NCI-H2171 (cell line): ENCODE measurements around the gene INIP.
"Not testable (repeated sequence)": the region's sequence is repeated elsewhere in the genome, so short reads cannot be mapped to it uniquely, and the experiment has no call there.

Experiments
- DNase-seq: peaks from one replicate; lab custom pipeline; 2025; lab: John Stamatoyannopoulos, UW

Gene INIP

DNA sequence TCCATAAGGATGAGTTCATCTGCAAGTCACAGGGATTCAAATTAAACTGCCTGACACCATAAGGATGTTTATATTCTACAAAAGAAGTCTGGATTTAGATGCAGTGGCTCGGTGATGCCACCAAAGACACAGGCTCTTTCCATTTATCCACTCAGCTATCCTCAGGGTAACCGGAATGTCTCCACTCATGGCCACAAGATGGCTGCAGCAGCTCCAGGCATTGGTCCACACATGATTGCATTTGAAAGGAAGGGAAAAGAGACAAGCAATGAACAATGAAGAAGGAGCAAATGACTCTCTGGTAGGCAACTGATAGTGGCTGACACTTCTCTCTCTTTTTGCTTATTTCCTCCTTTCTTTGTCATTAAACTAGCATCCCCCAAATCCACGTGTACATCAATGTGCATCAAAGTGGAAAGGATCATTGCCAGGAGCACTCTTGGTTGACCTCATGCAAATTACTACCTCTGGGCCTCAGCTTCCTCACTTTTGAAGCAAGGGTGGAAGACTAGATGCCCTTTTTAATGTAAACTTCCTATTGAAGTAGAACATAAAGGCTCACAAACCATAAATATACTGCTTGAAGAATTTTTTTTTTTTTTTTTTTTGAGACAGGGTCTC, 25.4 kb upstream of the INIP start:
- no peak for DNase-seq

DNA sequence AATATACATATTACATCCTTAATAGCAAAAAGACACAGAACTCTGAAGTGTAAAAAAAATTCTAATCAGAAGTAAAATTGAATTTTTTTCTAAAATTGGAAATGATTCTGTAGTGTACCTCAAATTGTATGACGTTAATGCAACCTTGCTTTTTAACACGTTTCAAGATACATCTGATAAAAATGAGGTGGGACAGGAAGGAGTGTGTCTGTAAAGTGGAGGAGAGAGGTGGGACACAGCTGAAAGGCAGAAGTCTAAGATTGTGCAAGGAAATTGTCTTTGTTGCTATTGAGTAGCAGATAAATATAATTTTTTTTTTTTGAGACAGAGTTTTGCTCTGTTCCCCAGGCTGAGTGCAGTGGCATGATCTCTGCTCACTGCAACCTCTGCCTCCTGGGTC, 17.0 kb upstream of the INIP start:
- DNase-seq: no peak

DNA sequence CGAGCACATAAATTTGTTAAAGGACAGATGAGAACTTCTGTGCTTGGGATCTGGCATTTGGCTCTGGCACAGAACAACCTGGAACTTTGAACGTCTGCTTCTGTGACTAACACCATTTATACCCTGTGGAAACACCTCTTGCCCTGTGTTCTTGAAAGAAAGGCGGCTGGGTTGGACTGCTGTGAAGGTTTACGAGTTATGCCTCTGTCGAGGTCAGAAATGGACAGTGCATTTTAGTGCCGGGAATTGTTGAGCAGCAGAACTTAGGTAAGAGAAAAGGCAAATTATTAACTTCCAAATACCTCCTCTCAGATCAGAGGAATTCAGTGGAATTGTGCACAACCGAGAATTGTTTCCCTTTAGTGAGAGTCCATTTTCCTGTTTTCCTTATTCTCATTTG, 14.1 kb upstream of the INIP start:
- no peak for DNase-seq

DNA sequence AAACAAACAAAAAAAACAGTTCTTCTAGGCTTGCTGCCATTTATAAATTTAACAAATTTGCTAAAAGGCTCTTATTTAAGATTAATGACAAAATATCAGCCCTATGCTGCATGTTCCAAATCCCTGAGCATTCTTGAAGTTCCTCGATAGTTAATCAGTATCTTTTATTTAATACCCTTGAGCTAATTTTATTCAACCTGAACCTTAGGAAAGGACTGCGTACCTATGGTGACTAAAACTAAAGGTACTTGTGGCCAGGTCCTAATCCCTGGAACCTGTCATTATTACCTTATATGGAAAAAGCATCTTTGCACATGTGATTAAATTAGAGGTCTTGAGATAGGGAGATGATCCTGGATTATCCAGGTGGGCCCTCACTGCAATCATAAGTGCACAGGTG, 10.5 kb upstream of the INIP start:
- no peak for DNase-seq

DNA sequence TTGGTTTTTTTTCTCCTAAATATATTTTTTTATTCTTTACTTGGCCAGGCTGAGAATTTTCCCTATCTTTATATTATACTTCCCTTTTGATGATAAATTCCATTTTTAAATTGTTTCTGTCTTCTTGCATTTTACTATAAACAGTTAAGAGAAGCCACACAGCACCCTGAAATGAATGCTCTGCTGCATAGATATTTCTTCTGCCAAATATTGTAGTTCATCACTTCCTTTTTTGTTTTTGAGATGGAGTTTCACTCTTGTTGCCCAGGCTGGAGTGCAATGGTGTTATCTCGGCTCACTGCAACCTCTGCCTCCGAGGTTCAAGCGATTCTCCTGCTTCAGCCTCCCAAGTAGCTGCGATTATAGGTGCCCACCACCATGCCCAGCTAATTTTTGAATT, 8.5 kb upstream of the INIP start:
- no peak for DNase-seq

DNA sequence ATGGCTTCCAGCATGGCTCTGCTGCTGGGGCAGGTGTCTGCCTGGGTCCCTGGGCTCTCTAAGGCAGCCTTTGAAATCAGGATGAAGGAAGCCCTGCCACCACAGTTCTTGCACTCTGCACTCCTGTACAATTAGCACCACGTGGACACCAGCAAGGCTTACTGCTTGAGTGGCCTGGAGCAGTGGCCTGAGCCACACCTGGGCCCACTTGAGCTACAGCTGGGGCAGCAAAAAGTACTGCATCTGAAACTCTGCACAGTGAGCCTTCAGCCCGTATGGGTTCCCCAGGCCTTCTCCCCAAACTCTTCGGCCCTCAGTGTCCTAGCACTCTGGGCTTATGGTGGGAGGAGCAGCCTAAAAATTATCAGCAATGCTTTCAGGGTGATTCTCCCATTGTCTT, 8.0 kb upstream of the INIP start:
- DNase-seq: no peak

DNA sequence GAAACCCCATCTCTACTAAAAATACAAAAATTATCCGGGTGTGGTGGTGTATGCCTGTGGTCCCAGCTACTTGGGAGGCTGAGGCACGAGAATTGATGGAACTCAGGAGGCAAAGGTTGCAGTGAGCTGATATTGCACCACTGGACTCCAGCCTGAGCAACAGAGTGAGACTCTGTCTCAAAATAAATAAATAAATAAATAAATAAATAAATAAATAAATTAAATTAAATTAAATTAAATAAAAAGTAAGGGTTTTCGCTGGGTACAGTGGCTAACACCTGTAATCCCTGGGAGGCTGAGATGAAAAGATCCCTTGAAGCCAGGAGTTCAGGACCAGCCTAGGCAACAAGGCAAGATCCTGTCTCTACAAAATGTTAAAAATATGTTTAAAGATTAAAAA, 4.8 kb upstream of the INIP start:
- DNase-seq: not testable (repeated sequence)

DNA sequence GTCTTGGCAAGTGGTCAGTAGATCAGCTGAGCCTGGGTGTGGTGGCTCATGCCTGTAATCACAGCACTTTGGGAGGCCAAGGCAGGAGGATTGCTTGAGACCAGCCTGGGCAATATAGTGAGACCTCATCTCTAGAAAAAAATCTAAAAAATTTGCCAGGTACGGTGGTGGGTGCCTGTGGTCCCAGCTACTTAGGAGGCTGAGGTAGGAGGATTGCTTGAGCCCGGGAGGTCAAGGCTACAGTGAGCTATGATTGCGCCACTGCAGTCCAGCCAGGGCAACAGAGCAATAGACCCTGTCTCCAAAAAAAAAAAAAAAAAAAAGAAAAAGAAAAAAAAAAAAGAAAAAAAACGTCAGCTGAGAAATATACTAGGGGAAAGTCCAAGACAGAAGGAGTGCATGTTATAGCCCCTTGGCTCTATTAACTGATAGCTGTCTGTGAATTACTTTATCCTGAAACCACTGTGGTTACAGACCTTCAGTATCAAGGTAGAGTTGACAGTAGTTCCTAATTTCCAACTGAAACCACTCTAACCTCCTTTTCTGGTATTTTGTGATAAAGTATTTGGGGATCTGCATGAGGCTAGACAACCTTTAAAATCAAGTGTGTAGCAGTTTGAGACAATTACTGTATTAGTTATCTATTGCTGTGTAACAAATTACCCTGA, 2.3 kb upstream of the INIP start:
- no peak for DNase-seq

DNA sequence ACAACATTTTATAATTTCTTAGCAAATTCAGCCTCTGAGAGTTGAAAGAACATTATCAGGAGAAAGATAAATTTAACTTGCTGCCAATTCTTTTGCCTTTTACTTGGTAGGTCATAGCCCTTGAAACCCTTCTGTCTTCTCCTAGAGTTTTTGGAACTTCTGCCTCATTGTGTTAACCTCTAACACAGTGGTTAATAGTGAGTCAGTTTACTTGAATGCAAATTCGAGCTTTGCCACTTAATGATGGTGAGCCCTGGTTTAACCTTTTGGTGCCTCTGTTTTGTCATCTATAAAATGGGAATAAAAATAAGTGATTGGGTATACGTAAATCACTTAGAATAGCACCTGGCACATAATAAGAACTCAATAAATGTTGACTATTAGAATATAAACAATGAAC, 1.8 kb upstream of the INIP start:
- no peak for DNase-seq

DNA sequence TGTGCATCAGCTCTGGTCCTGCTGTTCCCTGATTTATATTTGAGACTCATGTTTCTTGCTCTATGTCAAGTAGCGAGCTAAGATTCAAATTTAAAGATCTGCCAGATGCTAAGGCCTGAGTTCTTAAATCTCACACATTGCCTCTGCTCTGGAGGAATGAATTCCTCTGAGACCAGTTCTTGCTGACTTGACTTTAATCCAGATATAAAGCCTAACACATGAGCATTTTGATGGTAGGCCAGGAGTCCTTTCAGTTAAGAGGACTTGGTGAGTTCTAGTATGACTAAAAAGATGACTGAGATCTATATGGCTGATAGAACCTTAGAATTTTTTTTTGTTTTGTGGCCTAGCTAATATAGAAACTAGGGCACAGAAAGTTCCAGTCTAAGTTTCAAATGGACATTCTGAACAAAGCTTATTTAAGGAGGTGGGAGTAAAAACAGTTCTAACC, 1.3 kb upstream of the INIP start:
- no peak for DNase-seq

DNA sequence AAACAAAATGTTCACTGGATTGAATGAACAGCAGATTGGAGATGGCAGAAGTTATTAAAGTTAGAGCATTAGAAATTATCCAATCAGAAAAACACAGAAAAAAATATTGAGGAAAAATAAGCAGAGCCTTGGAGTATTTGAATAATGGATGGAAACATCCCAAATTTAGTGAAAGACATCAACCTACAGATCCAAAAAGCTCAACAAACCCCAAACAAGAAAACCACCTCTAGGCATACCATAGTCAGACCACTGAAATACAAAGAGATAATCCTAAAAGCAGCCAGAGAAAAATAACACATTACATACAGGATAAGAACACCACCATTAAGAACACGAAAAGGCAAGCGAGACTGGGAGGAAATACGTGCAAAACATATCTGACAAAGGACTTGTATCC, 5.2 kb downstream of the INIP start:
- DNase-seq: no peak

DNA sequence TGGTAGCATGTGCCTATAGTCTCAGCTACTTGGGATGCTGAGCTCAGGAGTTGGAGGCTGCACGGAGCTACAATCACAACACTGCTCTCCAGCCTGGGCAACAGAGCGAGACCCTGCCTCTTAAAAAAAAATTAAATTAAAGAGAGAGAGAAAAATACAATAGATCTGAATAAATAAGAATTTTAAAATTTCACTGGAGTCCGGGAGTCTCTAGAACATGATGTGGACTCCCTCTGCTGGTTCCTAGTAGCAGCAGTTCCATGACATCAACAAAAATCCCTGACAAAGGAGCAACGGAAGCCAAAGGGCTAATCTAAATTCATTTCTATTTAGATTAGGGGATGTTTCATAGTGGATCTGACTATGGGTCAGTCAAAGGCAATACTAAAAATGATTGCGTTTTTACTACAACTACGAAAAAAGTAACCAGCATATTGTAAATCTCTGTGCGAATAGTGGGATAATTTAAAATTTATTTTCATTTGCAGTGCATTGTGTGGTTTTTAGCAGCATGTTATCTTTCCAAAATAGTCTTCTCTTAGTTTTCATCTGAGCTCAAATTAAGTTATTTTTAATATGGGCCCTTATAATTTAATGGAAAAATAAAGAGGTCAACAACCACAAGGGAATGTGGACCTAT, 6.7 kb downstream of the INIP start:
- DNase-seq: no peak

DNA sequence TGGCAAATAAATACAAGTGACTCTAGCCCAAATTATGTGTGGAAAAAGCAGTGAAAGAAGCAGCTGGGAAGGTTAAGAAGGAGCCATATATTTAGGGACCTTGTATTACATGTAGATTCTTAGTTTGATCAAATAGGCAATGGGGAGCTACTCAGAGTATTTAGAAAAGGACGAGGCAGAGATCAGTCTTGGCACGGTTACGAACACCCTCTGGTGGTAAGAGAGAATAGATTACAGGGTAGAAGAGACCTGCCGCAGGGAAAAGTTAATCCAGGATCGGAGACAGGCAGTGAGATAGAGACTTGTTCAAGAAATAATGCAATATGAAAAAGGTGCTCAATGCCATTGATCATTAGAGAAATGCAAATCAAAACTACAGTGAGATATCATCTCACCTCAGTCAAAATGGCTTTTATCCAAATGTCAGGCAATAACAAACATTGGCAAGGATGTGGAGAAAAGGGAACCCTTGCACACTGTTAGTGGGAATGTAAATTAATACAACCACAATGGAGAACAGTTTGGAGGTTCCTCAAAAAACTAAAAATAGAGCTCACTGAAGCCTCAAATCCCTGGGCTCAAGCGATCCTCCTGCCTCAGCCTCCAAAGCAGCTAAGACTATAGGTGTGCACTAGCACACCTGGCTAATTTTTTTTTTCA, 12.0 kb downstream of the INIP start:
- no peak for DNase-seq

DNA sequence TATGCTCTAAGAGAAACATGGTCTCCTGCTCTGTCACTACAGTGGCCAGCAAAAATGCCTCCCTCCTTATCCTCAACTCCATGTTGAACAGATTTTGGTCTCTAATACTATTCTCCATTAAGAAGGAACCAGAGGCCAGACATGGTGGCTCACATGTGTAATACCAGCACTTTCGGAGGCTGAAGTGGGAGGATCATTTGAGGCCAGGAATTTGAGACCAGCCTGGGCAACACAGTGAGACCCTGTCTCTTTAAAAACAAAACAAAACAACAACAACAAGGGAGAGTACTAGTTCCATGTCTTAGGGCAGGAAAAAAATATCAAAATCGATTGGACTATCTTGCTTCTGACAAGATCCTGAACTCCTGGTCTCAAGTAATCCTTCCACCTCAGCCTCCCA, 14.6 kb downstream of the INIP start:
- no peak for DNase-seq

DNA sequence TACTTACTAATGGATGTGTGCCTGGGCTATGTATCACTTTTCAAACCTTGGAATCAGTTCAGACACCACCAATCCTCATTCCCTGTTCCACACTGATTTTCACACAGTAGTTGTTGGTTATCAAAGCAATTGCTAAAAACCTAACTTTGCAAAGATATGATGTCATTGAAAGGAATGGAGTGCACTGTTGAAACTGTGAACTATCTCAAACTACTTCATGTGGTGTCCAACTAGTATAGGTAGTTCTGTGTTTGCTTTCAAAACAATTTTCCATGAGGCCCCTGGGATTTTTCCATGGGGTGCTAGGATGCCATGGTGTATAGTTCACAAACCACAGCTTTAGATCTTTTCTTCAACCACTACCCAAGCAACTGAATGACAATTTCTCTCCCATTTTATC, 17.8 kb downstream of the INIP start:
- DNase-seq: no peak

DNA sequence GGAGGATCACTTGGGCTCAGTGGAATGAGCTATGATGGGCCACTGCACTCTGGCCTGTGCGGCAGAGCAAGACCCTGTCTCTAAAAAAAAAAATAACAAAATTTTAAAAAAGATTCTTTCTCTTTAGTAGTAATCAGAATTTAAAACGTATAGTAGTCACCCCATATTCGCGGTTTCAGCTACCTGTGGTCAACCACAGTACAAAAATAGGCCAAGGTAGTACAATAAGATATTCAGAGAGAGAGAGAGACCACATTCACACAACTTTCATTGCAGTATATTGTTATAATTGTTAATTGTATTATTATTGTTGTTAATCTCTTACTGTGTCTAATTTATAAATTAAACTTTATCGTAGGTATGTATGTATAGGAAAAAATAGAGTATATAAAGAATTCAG, 18.7 kb downstream of the INIP start:
- DNase-seq: no peak

DNA sequence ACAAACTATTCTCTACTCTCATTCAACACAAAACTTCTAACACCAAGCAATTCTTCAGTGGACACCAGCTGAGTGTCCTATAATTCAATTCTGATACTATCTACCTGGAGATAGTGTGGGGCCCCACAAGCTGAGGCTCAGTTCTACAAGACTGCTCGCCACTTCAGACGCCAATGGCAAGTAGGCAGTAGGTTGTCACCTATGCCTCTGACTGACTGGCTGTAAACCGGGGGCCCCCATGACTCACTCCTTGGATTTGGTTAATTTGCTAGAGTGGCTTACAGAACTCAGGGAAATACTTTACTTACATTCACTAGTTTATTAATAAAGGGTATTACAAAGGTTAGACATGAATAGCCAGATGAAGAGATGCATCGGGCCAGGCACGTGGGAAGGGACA, 21.5 kb downstream of the INIP start:
- DNase-seq: no peak

DNA sequence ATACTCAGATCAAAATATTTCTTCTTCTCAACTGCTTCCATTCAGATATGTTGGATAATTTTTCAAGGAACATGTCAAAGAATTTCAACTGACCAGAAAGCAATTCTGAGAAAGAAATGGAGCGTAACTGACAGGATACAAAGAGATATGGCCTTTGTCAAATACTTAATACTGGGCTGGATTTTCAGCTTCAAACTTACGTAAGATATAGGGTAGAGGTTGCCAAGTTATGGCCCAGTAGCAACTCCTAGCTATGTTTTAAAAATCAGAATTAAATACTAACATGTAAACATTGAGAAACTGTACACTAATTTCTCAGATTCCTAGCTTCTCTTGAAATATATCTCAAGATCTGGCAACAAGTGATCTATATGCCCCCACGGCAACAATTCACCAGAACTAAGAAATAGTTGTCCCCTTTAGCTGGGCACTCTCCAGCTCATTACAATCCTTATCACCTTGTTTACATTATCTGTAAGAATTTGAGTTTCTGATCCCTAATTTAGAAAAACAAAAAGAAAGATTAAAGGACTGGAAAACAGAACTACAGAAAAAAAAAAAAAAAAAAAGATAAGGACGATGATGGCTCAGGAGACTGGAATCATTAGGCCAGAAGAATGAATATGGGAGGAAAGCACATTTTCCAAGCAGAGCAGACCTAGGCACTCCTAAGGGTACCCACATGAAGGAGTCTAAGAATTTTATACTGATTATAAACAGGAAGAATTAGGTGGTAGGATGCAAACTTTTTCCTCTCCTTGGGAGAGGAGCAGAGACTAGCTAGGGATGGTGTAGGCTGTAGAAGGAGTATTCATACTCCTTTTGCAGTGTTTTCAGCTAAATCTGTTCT, 23.0 kb downstream of the INIP start:
- DNase-seq: no peak

DNA sequence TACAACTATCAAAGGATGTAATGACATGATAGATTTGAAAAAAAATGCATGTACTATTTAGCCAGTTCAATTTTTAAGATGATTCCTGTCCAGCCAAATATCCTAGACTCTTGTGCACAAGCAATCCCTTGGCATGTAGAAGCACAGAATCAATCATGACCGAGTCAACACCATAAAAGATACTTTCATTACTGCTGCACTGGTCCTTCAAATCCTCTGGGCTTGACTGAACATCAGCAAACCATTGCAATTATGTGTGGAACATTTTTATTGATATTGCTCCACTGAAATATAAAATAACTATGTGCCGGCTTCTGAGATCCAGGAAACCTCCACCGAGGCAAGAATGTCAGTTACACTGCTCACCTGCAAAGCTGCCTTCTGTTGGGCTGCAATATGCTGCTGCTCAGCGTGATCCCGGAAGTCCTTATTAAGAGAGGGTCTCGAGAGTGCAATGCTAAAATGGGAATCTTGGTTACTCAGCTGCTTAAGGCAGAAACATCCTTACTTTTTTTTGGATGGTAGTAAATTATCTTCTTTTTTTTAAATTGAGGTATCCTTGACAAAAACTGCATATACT, 28.7 kb downstream of the INIP start:
- no peak for DNase-seq

DNA sequence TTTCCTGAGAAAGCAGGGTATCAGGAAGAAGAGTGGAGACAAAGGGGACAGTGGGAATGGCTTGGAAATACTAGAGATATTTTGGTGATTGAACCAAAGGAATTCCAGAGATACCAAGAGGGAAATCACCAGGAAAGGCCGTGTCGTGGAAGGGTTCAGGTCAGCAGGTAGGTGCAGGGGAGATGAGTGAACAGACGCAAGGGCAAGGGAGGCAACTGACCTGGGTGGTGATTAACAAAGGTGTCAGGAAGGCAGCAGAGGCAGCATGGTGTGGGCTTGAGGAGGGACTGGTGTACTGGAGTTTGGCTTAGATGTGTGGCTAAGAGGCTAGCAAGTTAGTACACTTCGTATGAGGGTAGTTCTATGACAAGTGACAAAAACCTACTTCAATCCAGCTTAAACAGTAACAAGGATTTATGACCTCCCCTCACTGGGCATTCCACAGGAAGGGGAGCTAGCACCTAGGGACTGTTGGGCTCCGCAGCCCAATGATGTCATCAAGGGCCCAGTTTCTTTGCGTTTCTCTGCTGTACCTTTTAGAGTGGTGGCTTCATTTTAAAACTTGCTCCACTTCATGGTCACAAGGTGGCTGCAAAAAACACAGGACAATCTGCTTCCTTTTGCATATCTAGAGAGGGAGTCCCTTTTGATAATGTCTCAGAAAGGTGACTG, 37.0 kb downstream of the INIP start:
- DNase-seq: no peak

DNA sequence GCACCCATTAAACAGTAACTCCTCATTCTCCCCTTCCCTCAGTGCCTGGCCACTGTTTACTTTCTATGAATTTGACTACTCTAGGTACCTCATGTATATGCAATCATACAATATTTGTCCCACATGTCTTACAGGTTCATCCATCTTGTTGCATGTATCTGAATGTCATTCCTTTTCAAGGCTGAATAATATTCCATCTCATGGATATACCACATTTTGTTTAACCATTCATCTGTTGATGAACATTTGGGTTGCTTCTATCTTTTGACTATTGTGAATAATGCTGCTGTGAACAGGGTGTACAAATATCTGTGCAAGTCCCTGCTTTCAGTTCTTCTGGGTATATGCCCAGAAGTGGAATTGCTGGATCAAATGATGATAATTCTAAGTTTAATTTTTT, 40.9 kb downstream of the INIP start:
- no peak for DNase-seq
